B cell (primary cell): Measurements from ENCODE around the gene RBM4B.

Experiments used
- CTCF ChIP-seq: fragments of 200-600 bp; IDR thresholded peaks from one replicate; pipeline ENCODE4 v1.8.0; 2022; ENCODE audit warnings: antibody characterized with exemption, mild to moderate bottlenecking
- EZH2 ChIP-seq: IDR thresholded peaks from 2 replicates; pipeline ENCODE4 v1.6.1; 2012; ENCODE audit warnings: borderline replicate concordance, low read depth, mild to moderate bottlenecking, moderate library complexity, low read length; ENCODE audit not compliant: insufficient read depth, poor library complexity, severe bottlenecking

- TF ChIP-seq CTCF, result no peak
- TF ChIP-seq EZH2, result no peak
Observed at GRCh38 chr11:66617155-66617834, 60.4 kb downstream of the RBM4B start.
